ENCODE results near the gene IGSF6. TPM values are rescaled to one million over a fixed set of nuclear protein-coding genes. Genes with fewer than 3 reads are reported as not detected.

IGSF6 gene
- total and polyA plus RNA-seq, 2 of the 8 experiments (the other 6 are each of a cell fraction or from before 2014, with no cell fraction given), result not detected

- ChIA-PET CTCF (ENCODE audit: partially characterized antibody) (interaction anchor here (0.8 to 1.2 kb wide), 2 partner anchors 10 to 17 kb away, joined by 3 to 6 read pairs; no protein-coding TSS in a partner anchor), POLR2A (ENCODE audit: partially characterized antibody) (no interaction called here)
- FAIRE-seq (no peak), DNase-seq (ENCODE audit: low read depth in 1 of 2, low spot score in 2 of 2) (no peak)
- Histone ChIP-seq H2AFZ (ENCODE audit: low read length) (no peak overlapping the region), H3K56ac (replicated peaks; ENCODE audit: insufficient read length, low read depth, low read length) (no peak overlapping the region), H3K79me2 (ENCODE audit: control insufficient read depth in 1 of 2, insufficient read depth in 2 of 2, low read length in 2 of 2) (no peaks in the 10 kb centered on the region), H4K8ac (ENCODE audit: extremely low read depth, insufficient read depth, low read length) (no peak overlapping the region), H4K91ac (replicated peaks; ENCODE audit: insufficient read length, low read length) (no peak overlapping the region), H2BK15ac (ENCODE audit: low read length) (no peak overlapping the region), H3K27me3 (replicated peaks in 1 of 4; ENCODE audit: control insufficient read depth in 3 of 4, extremely low read depth in 1 of 4, insufficient read depth in 3 of 4, low read length in 3 of 4) (no peaks in the 10 kb centered on the region), H3K14ac (ENCODE audit: insufficient read length) (no peak overlapping the region), H3K23ac (ENCODE audit: insufficient read length) (no peak overlapping the region), H3K9me3 (ENCODE audit: insufficient read depth in 2 of 2, low read depth in 1 of 2, low read length in 1 of 2) (no peaks in the 10 kb centered on the region), H2BK12ac (ENCODE audit: low read depth, low read length) (no peak overlapping the region), H2BK20ac (ENCODE audit: low read length) (no peak overlapping the region), H2BK120ac (replicated peaks; ENCODE audit: low read depth, low read length) (no peak overlapping the region), H3K4me1 (replicated peaks in 1 of 4; ENCODE audit: control insufficient read depth in 3 of 4, insufficient read depth in 4 of 4, low read length in 3 of 4) (peaks cover 0 to 9% (median 2%) of the 10 kb centered on the region in 4 experiments; a peak in 4 of 7 replicates), H3K23me2 (ENCODE audit: low read depth, low read length) (no peaks in the 10 kb centered on the region; the same call in 1 of the 2 replicates), H2BK5ac (ENCODE audit: low read depth, low read length) (no peak overlapping the region), H3K36me3 (ENCODE audit: control insufficient read depth in 2 of 4, insufficient read depth in 4 of 4, low read length in 3 of 4) (no peaks in the 10 kb centered on the region), H3K9ac (replicated peaks in 1 of 4; ENCODE audit: extremely low read depth in 1 of 4, low read depth in 3 of 4, low read length in 3 of 4) (no peak overlapping the region), H4K20me1 (replicated peaks in 1 of 2; ENCODE audit: control insufficient read depth in 1 of 2, insufficient read depth in 2 of 2, low read length in 2 of 2) (no peaks in the 10 kb centered on the region), H3K27ac (ENCODE audit: low read depth, low read length) (no peak overlapping the region), H3K4me2 (ENCODE audit: insufficient read depth in 1 of 2, low read depth in 2 of 2, low read length in 2 of 2) (no peak overlapping the region), H3K79me1 (ENCODE audit: low read depth, low read length) (no peaks in the 10 kb centered on the region), H4K5ac (ENCODE audit: insufficient read length, low read depth, low read length) (no peak overlapping the region), H3K4me3 (ENCODE audit: extremely low read depth in 1 of 4, insufficient read depth in 2 of 4, low read depth in 3 of 4, low read length in 4 of 4) (no peak overlapping the region), H2AK5ac (ENCODE audit: low read depth, low read length) (no peak overlapping the region), H3K4ac (replicated peaks; ENCODE audit: insufficient read length, low read depth, low read length) (no peak overlapping the region), H3K18ac (ENCODE audit: extremely low read depth, low read length) (no peak overlapping the region)
- WGBS, 2 experiments (ENCODE audit: extremely low coverage in 1 of 2, insufficient coverage in 1 of 2, insufficient read length in 1 of 2, insufficient replicate concordance in 2 of 2, low coverage in 1 of 2, low lambda C conversion rate in 2 of 2, missing lambda C conversion rate in 1 of 2), result 91% methylated on average over 3 of the region's 3 CpGs; no CpG with 5 or more reads in 1 of the 2 experiments
- TF ChIP-seq TAF1 (IDR thresholded peaks at IDR 0.05; ENCODE audit: low read depth, low read length) (no peak), RFX5 (IDR thresholded peaks at IDR 0.05; ENCODE audit: borderline replicate concordance, low read depth, low read length) (no peak), ASH2L (IDR thresholded peaks at IDR 0.05; ENCODE audit: low read length) (no peak), RAD21 (IDR thresholded peaks at IDR 0.05 in 1 of 2, conservative IDR thresholded peaks at IDR 0.05 in 1 of 2; ENCODE audit: low read depth in 2 of 2, low read length in 2 of 2) (no peak), TCF12 (IDR thresholded peaks at IDR 0.05; ENCODE audit: low read depth, low read length) (no peak), CTBP2 (IDR thresholded peaks at IDR 0.05; ENCODE audit: borderline replicate concordance, insufficient read depth, insufficient read length, low read length) (no peak), YY1 (IDR thresholded peaks at IDR 0.05; ENCODE audit: low read depth, low read length) (no peak), PHF8 (conservative IDR thresholded peaks at IDR 0.05; ENCODE audit: low read depth, low read length) (no peak), JUND (IDR thresholded peaks at IDR 0.05; ENCODE audit: low read length) (no peak), ATF3 (IDR thresholded peaks at IDR 0.05; ENCODE audit: insufficient read depth, low read depth, low read length) (no peak), EGR1 (IDR thresholded peaks at IDR 0.05; ENCODE audit: borderline replicate concordance, low read depth, low read length) (no peak), GTF2F1 (IDR thresholded peaks at IDR 0.05; ENCODE audit: borderline replicate concordance, low read depth, low read length) (no peak), CHD1 (IDR thresholded peaks at IDR 0.05; ENCODE audit: low read depth, low read length) (no peak), POU5F1 (IDR thresholded peaks at IDR 0.05; ENCODE audit: low read depth, low read length) (no peak)
These were observed 15.2 kb upstream of the IGSF6 start for GRCh38 chr16:21667575-21667974.
